Activated B cell treated with CpG ODN at 0.5 μM for 24 hours (primary cell): ENCODE results near the gene RBM15B. TPM values are rescaled to one million over a fixed set of nuclear protein-coding genes. Genes with fewer than 3 reads are reported as not detected.
"Not testable (repeated sequence)": the region's sequence is repeated elsewhere in the genome, so short reads cannot be mapped to it uniquely, and the experiment has no call there.

Source experiments
- ATAC-seq: fragments of 200-7000 bp; cut with Tn5 transposase; one replicate; pipeline ENCODE4 v1.10.0; 2021; ENCODE audit warnings: low read depth, mild to moderate bottlenecking, moderate library complexity
- CTCF ChIA-PET: fragments of 350-600 bp; sonication (Branson Sonifier 250); formaldehyde crosslinking; loops from one replicate; lab custom pipeline; 2021; ENCODE audit warnings: antibody characterized with exemption; lab: Charles Lee
- POLR2A ChIA-PET: fragments of 350-600 bp; sonication (Branson Sonifier 250); formaldehyde crosslinking; loops from one replicate; lab custom pipeline; 2021; ENCODE audit warnings: antibody characterized with exemption; lab: Charles Lee
- DNase-seq: peaks from one replicate; pipeline ENCODE4 v3.0.0; 2022
- H3K27ac Mint-ChIP-seq: one replicate; pipeline ENCODE4 v1.8.0; 2020; ENCODE audit warnings: mixed read lengths
- H3K27me3 Mint-ChIP-seq: one replicate; pipeline ENCODE4 v1.8.0; 2021; ENCODE audit warnings: mixed read lengths
- H3K36me3 Mint-ChIP-seq: one replicate; pipeline ENCODE4 v1.8.0; 2021; ENCODE audit warnings: low read depth, mixed read lengths
- H3K4me1 Mint-ChIP-seq: one replicate; pipeline ENCODE4 v1.8.0; 2021; ENCODE audit warnings: mixed read lengths
- H3K4me3 Mint-ChIP-seq: one replicate; pipeline ENCODE4 v1.8.0; 2020; ENCODE audit warnings: mild to moderate bottlenecking, mixed read lengths
- H3K9me3 Mint-ChIP-seq: one replicate; pipeline ENCODE4 v1.8.0; 2020; ENCODE audit warnings: mixed read lengths
- CTCF ChIP-seq: fragments of 200-600 bp; IDR thresholded peaks from one replicate; pipeline ENCODE4 v1.8.0; 2022; ENCODE audit warnings: antibody characterized with exemption, mild to moderate bottlenecking
- intact Hi-C: fragments of 100-400 bp; cut with micrococcal nuclease; formaldehyde crosslinking; loops from one replicate; pipeline ENCODE4 v1.15.1; 2024
- total RNA-seq: library from RNA; stranded (reverse); gene quantifications from 2 replicates; pipeline ENCODE4 v1.2.3, GENCODE V29; 2022

Gene RBM15B
- total RNA-seq, 1 donor from 2014 or later, result 28.9 TPM

GRCh38 chr3:51360806-51361205 is 30.3 kb upstream of the RBM15B start:
- Mint-ChIP-seq H3K27ac (no peak overlapping the region), H3K4me3 (no peak overlapping the region), H3K27me3 (peaks cover 4% of the 10 kb centered on the region), H3K4me1 (no peaks in the 10 kb centered on the region), H3K36me3 (no peaks in the 10 kb centered on the region), H3K9me3 (no peaks in the 10 kb centered on the region)
- POLR2A ChIA-PET, result no interaction called here
- intact Hi-C loops, result no loop called here
- no peak for DNase-seq
- ATAC-seq, result no peak
- CTCF ChIA-PET, result interaction anchor here (1.7 kb wide), 1 partner anchor 11 kb away, joined by 5 read pairs; no protein-coding TSS in a partner anchor
- no peak for TF ChIP-seq CTCF

GRCh38 chr3:51361746-51362145 is 29.3 kb upstream of the RBM15B start:
- no peak for TF ChIP-seq CTCF
- intact Hi-C loops, result no loop called here
- Mint-ChIP-seq H3K36me3 (no peaks in the 10 kb centered on the region), H3K27me3 (peaks cover 4% of the 10 kb centered on the region), H3K9me3 (no peaks in the 10 kb centered on the region), H3K27ac (no peak overlapping the region), H3K4me3 (no peak overlapping the region), H3K4me1 (no peaks in the 10 kb centered on the region)
- CTCF ChIA-PET, result no interaction called here
- DNase-seq (no peak), ATAC-seq (no peak)
- POLR2A ChIA-PET, result no interaction called here

DNA sequence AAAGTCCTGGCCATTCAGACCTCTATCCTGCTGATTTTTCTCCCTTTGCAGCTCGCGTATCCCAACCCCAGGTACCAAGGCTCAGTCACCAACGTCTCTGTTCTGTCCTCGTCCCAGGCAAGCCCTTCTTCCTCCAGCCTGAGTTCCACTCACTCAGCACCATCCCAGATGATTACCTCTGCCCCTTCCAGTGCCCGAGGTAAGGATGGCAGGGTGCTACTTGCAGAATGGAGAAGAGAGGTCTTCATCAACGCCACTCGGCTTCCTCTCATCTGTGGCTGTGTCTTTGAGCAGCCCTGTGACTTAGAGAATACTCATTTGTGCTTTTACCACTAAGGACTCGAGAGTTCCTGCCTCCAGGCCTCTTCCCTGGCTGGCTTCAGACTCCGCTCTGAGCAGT is 28.6 kb upstream of the RBM15B start:
- CTCF ChIA-PET, result no interaction called here
- POLR2A ChIA-PET, result no interaction called here
- intact Hi-C loops, result no loop called here
- DNase-seq (no peak), ATAC-seq (no peak)
- H3K9me3 Mint-ChIP-seq, result no peaks in the 10 kb centered on the region
- H3K27me3 Mint-ChIP-seq, result peaks cover 11% of the 10 kb centered on the region
- H3K27ac Mint-ChIP-seq, result no peak overlapping the region
- no peak for TF ChIP-seq CTCF
- no peaks in the 10 kb centered on the region for H3K4me1 Mint-ChIP-seq
- H3K36me3 Mint-ChIP-seq, result no peaks in the 10 kb centered on the region
- H3K4me3 Mint-ChIP-seq, result no peak overlapping the region

GRCh38 chr3:51368276-51368675 is 22.8 kb upstream of the RBM15B start:
- H3K27ac Mint-ChIP-seq, ATAC-seq, H3K4me3 Mint-ChIP-seq, DNase-seq, intact Hi-C loops, H3K4me1 Mint-ChIP-seq, H3K36me3 Mint-ChIP-seq, POLR2A ChIA-PET, H3K9me3 Mint-ChIP-seq: not testable (repeated sequence)
- H3K27me3 Mint-ChIP-seq, result peaks cover 33% of the 10 kb centered on the region
- CTCF ChIA-PET, result interaction anchor here (5.4 kb wide), 1 partner anchor 754 kb away, joined by 54 read pairs; the partner anchor contains the start of gene MAPKAPK3

DNA sequence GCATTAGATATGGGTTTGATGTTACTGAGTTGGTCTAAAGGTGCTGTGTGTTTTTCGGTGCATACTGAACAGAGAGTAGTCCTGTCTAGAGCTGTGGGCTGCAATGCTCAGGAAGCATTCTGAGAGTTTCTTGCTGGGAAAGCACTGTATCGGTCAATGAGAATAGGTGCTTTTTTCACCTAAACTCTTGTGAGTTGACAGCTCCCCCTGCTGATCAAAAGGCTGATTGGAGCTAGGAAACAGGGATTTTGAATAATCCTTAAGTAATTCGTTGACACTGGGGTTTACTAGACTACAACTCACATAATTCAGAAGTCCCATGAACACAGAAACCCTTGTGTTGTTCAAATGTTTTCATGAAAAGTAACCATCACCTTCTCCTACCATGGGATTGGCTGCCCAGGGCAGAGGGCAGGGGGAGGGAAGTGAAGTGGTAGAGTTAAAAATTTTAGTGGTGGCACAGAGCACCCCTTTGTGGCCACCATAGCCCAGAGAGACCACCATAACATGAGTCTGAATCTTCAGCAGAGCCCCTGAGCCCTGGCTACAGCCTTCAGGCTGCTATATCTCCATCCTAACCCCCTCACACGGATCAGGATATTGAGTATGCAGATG is 19.0 kb upstream of the RBM15B start:
- Mint-ChIP-seq H3K36me3 (no peaks in the 10 kb centered on the region), H3K4me1 (no peaks in the 10 kb centered on the region), H3K4me3 (no peak overlapping the region), H3K27ac (no peak overlapping the region), H3K9me3 (no peaks in the 10 kb centered on the region), H3K27me3 (peaks cover 46% of the 10 kb centered on the region)
- ChIA-PET CTCF (interaction anchor here (0.7 to 5.4 kb wide), 8 partner anchors 12 to 757 kb away, joined by 3 to 54 read pairs (median 4); partner anchors contain the start of genes DOCK3, MANF and MAPKAPK3), POLR2A (interaction anchor here (0.6 kb wide), 1 partner anchor 1025 kb away, joined by 4 read pairs; no protein-coding TSS in a partner anchor)
- no peak for ATAC-seq
- no peak for DNase-seq
- intact Hi-C loops, result loop anchor here (5.0 kb wide), 1 partner anchor 800 kb away; no protein-coding TSS in a partner anchor
- TF ChIP-seq CTCF, result no peak
